Stimulated activated CD4-positive, alpha-beta T cell treated with anti-CD3 and anti-CD28 coated beads, Interleukin-15, amount 100 ng/mL, for 1 hour (primary cell): ENCODE measurements around the gene ATG13.
"Not testable (repeated sequence)": the region's sequence is repeated elsewhere in the genome, so short reads cannot be mapped to it uniquely, and the experiment has no call there.

Source experiments
- DNase-seq, 2 donors: peaks; one replicate each; pipeline ENCODE4 v3.0.0-alpha.2; 2020; ENCODE audit warnings: low read depth in 1 of 2, low spot score in 1 of 2

The ATG13 gene

GRCh38 chr11:46617134-46617971, at the start of gene ATG13, which contains the start of gene HARBI1:
Gene ATG13, plus strand, starts transcription at chr11:46617553. Its CDS starts 26,739 bp downstream, at chr11:46644292.
Gene HARBI1, minus strand, starts transcription at chr11:46617227. Its CDS starts 990 bp downstream, at chr11:46616237.
- DNase-seq: peak; percentile 83 to 89

DNA sequence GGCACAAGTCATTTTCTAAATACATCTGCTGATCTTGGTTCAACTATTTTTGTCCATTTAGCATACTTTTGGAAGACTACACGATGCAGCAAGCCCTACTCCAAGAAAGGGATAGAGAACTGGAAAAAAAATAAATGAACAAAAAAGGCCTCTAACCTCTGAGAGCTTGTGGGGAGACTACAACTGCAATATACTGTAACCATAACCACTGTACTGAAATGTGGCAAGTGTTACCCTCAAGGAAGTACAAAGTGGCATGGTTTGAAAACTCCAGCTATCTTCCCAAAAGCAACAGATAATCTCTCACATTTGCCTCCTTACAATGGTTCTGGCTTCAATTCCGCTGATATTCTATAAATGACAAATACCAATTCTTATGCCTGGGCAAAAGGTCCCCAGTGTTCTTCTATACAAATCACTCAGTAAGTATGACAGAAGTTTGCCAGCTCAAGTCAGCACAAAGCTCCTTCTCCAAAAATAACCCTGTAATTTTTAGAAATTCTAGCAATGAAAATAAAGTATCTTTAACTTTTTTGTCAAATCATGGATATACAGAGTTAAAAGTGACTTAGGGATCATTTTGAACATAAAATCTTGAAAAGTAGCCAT, 46.5 kb upstream of the ATG13 start:
- DNase-seq: no peak

GRCh38 chr11:46574656-46575055, 42.7 kb upstream of the ATG13 start:
- DNase-seq: no peak

DNA sequence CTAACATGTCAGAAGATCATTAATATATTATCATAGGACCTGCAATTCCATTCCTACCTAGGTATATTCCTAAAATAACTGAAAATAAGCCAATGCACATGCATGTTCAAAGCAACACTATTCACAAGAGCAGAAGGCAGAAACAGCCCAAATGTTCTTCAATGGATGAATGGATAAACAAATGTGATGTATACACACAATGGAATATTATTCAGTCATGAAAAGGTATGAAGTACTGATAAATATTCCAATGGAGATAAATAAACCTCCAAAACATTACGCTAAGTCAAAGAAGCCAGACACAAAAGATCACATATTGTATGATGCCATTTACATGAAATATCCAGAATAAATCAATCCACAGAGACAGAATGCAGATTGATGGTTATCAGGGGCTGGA, 40.3 kb upstream of the ATG13 start:
- no peak for DNase-seq

DNA sequence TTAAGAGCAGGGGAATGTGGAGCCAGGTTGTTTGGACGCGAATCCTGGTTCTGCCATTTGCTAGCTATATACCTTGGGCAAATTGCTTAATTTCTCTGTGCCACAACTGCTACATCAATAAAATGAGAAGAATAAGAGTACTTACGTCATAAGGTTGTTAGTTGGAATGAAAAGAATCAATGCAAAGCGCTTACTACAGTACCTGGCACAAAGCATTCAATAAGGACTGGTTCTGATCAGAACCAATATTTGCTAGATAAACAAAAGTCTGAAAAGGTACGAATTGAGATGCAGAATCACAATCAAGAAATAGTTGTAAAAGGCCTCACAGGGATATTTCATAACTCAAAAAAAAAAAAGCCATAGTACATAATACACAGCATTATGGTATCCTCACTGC, 34.8 kb upstream of the ATG13 start:
- DNase-seq: no peak

- not testable (repeated sequence) for DNase-seq
These were observed 33.8 kb upstream of the ATG13 start for GRCh38 chr11:46583513-46583912.

DNA sequence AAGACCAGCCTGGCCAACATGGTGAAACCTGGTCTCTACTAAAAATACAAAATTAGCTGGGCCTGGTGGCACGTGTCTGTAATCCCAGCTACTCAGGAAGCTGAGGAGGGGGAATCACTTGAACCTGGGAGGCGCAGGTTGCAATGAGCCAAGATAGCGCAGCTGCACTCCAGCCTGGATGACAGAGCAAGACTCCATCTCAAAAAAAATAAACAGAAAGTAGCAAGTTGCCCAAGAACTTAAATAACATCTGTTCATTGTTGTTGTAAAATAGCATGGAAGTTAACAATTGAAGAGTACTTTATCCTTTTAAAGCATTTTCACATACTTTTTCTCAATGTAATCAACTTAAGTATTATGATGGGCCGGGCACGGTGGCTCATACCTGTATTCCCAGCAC, 29.2 kb upstream of the ATG13 start:
- DNase-seq: no peak

DNA sequence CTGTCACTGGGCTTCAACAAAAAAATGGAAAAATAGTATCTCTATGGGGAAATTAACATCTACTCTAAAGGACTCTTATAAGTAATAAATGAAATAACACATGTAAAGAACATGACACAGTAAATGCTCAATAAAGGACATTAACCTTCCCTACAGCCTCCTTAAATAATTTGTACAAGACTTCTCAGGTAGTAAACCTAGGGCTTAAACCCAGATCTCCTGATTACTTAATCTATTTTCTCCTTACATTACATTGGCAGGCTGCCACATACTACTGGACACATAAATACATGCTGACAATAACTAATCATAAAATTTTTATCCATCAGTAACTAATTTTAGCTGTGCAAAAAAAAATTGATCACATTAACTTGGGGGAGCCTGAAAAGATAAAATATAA, 28.4 kb upstream of the ATG13 start:
- DNase-seq: no peak

DNA sequence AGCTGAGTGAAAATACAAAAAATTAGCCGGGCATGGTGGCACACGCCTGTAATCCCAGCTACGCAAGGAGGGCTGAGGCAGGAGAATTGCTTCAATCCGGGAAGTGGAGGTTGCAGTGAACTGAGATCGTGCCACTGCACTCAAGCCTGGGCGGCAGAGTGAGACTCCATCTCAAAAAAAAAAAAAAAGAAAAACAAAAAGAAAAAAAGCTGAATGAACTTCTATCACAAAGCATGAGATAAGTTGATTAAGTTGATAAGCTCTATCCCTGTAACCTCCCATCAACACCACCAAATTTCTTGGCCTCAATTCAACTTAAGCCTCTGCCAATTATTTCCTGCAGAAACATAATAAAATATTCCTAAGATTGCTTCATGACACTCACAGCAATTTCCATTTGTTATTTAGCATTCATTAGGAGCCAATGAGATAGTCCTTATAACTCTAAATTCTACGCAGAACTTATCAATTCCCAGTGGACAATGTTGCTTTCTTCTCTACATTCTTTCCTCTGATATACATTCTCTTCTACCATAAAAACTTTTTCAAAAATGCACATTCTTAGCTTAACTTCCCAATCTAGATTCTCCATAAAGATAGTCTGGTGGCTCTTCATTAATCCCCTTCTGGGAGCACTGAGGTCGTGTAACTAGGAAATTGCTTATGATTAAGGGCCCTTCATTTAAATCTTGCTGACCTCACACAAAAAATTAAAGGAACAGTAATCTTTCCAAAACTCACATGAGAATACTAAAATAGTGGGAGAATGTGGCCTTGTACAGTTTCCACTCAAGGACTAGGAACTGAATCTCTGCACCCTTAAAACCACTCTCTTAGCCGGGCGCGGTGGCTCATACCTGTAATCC, 26.4 kb upstream of the ATG13 start:
- DNase-seq: no peak

- DNase-seq: peak; percentile 55 to 75
These were observed 23.6 kb upstream of the ATG13 start, which contains the start of gene AMBRA1 for GRCh38 chr11:46593550-46594373. Gene AMBRA1, minus strand, starts transcription at chr11:46594023. Its CDS starts 45,643 bp downstream, at chr11:46548380.

DNA sequence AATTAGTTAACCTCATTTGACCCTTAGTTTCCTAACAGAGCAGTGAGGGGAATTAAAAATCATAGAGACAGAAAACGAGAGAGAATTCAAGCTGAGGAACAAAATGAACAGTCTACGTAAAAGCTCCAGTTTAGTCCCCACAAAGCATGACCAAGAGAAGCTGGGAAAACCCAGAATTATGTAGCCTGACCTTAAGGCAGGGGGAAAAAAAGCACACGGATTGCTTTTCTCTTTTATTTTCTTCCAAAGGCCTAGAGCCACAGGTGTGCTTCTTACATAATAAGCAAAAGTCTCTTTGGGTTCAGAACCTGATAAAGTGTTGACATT, 23.0 kb upstream of the ATG13 start:
- no peak for DNase-seq

DNA sequence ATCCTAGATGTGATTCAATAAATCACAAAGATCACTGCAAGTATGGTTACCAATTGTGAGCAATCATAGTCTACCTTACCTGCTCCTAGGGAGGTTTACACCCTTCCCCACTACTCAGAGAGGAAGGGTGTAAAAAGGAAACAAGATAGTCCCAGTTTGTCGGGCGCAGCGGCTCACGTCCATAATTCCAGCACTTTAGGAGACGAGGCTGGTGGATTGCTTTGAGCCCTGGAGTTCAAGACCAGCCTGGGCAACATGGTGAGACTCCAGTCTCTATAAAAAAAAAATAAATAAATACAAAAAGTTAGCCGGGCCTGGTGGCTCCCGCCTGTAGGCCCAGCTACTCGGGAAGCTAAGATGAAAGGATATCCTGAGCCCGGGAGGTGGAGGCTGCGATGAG, 22.6 kb upstream of the ATG13 start:
- DNase-seq: no peak

- no peak for DNase-seq
These were observed 20.2 kb upstream of the ATG13 start for GRCh38 chr11:46597155-46597554.

- no peak for DNase-seq
These were observed 19.6 kb upstream of the ATG13 start for GRCh38 chr11:46597609-46598219.

GRCh38 chr11:46599340-46600193, 17.8 kb upstream of the ATG13 start:
- DNase-seq: no peak

- DNase-seq: no peak
These were observed 17.0 kb upstream of the ATG13 start for GRCh38 chr11:46600194-46600960.

DNA sequence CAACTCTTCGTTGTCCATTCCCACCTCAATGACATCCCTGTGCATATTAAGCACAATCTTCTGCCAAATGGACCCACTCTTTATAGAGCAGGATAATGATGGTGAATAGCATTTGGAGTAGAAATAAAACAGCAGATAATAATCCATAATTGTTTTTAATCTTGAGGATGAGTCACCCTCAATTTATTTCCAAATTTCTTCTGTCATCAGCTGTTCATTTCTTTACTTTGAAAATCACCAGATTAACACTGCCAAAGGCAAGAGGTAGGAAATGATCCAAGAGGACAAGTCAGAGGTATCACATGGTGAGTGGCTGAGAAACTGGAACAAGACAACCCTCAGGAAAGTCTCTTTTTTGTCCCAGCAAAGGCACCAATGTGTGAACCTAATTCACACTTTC, 16.2 kb upstream of the ATG13 start:
- DNase-seq: no peak

DNA sequence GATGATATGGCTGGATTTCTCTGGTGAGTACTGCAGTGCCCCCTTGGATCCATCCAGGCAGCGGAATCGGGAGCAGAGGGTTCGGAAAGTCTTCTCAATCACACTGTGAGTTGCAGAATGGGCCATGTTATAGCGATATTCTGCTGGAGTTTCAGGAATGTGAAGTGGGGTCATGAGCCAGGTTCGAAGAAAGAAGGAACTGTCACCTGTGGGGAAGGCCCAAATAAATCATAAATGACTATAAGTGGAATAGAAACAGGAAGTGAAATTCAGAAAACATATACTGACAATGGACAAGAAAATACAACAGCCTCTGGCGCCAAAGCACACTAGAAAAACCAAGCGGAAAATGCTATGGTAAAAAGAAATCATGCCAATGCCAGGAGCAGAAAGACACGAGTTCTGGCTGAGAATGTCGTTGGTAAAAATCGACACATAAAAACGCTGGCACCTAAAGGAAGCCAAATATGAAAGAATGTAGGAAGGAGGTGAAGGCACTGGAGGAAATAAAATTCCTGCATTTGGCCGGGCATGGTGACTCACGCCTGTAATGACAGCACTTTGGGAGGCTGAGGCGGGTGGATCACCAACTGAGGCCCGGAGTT, 13.5 kb upstream of the ATG13 start:
- no peak for DNase-seq
